ENCODE results near the gene TAF4.

Gene TAF4

GRCh38 chr20:61931476-61932198, 134.0 kb downstream of the TAF4 start:
- DNase-seq (ENCODE audit: low read depth, low spot score) = no peak

GRCh38 chr20:61930776-61931475, 134.8 kb downstream of the TAF4 start:
- DNase-seq (ENCODE audit: low read depth, low spot score) = no peak

- no peak for DNase-seq (ENCODE audit: low read depth, low spot score)
Measured at GRCh38 chr20:61929971-61930666, 135.6 kb downstream of the TAF4 start.

- DNase-seq (ENCODE audit: low read depth, low spot score) = no peak
Measured at GRCh38 chr20:61929561-61929960, 136.1 kb downstream of the TAF4 start.

- no peak for DNase-seq (ENCODE audit: low read depth, low spot score)
Measured at GRCh38 chr20:61927826-61928541, 137.7 kb downstream of the TAF4 start.

- DNase-seq (ENCODE audit: low read depth, low spot score) = no peak
Measured at GRCh38 chr20:61927193-61927825, 138.4 kb downstream of the TAF4 start.

GRCh38 chr20:61926796-61927192, 138.9 kb downstream of the TAF4 start:
- no peak for DNase-seq (ENCODE audit: low read depth, low spot score)

GRCh38 chr20:61926253-61926613, 139.4 kb downstream of the TAF4 start:
- DNase-seq (ENCODE audit: low read depth, low spot score) = no peak

GRCh38 chr20:61925555-61926252, 140.0 kb downstream of the TAF4 start:
- DNase-seq (ENCODE audit: low read depth, low spot score) = peak; percentile 92

- DNase-seq (ENCODE audit: low read depth, low spot score) = no peak
Measured at GRCh38 chr20:61924858-61925554, 140.7 kb downstream of the TAF4 start.

All from astrocyte of the hippocampus (primary cell).